Adrenal gland (tissue), 5 donors: ENCODE results near the gene ARID2.
A peak's percentile ranks its signal among the peaks of the same experiment; 100 is the strongest.

Experiments used
- POLR2A ChIP-seq, 2 donors: fragments of 450-650 bp; IDR thresholded peaks; one replicate each; pipeline ENCODE4 v1.6.1; 2017; ENCODE audit warnings: antibody characterized with exemption in 2 of 2, mild to moderate bottlenecking in 2 of 2, moderate library complexity in 1 of 2
- TF ChIP-seq, protein P1 (sequence below), 6 experiments: fragments of 450-650 bp in 4 of 6; fragments of 200-600 bp in 2 of 6; sonication (generic) in 1 of 6; IDR thresholded peaks; 1 replicate in 5 of 6; 2 replicates in 1 of 6; pipeline versions ENCODE4 v1.5.1 to v1.8.0; 2016 to 2021; ENCODE audit warnings: antibody characterized with exemption in 6 of 6, mild to moderate bottlenecking in 2 of 6, moderate library complexity in 1 of 6
- donor health status: DM: no; HTN: no; CAD: no.

DNA sequence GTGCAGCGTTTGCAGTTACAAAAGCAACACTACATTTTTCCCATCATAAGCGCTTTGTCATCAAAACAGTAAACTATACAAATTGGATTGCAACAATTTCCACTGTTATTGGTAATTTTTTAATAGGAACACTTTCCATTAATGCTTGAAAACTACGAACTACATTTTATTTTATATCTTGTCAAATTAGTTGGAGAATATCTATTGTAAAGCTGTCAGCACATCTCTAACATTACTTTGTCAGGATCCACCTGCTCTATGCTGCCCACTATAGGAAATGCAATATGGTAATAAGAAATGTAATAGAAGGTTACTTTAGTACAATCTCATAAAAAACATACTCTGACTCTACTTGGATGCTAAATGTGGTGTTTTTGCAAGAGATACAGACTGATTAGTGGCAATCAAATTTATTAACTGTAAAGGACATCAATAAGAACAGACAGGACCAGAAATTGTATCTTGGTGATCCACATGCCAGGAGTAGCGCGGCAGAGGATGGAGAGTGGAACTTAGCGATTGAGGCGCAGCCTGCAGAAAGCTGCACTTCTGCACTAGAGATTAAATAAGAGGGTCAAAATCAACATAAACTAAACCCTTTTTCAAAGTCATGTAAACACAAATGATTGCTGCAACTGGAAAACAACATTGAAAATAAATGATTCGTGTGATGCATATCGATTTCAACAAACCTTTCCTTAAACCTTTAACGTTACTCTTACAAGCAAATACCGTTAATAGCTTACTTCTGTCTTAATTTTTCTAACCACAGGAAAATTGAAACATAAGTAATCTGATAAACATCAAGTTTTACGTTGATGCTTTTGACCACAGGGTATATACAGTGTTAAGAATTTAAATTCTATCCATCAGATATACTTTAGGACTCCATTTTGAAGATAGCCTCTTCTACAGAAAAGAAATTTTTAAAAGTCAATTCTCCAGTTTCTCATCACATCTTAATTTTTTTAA lies 3.6 kb upstream of the ARID2 start:
- TF ChIP-seq, protein P1, sequence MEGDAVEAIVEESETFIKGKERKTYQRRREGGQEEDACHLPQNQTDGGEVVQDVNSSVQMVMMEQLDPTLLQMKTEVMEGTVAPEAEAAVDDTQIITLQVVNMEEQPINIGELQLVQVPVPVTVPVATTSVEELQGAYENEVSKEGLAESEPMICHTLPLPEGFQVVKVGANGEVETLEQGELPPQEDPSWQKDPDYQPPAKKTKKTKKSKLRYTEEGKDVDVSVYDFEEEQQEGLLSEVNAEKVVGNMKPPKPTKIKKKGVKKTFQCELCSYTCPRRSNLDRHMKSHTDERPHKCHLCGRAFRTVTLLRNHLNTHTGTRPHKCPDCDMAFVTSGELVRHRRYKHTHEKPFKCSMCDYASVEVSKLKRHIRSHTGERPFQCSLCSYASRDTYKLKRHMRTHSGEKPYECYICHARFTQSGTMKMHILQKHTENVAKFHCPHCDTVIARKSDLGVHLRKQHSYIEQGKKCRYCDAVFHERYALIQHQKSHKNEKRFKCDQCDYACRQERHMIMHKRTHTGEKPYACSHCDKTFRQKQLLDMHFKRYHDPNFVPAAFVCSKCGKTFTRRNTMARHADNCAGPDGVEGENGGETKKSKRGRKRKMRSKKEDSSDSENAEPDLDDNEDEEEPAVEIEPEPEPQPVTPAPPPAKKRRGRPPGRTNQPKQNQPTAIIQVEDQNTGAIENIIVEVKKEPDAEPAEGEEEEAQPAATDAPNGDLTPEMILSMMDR (IDR thresholded peaks at IDR 0.05) = peak; percentile 34 to 70 (median 60)
- TF ChIP-seq POLR2A (IDR thresholded peaks at IDR 0.05) = no peak
